Ishikawa (cell line): ENCODE results near the gene GPR84.

Experiments used
- CREB1 ChIP-seq: IDR thresholded peaks from 2 replicates; pipeline ENCODE4 v1.6.1; 2012; ENCODE audit warnings: low read depth
- EGR1 ChIP-seq: IDR thresholded peaks from 2 replicates; pipeline ENCODE4 v1.6.1; 2012
- EP300 ChIP-seq: IDR thresholded peaks from 2 replicates; pipeline ENCODE4 v1.6.1; 2012; ENCODE audit warnings: borderline replicate concordance
- FOXM1 ChIP-seq: IDR thresholded peaks from 2 replicates; pipeline ENCODE4 v1.6.1; 2012; ENCODE audit warnings: low read depth, borderline replicate concordance
- NFIC ChIP-seq: IDR thresholded peaks from 2 replicates; pipeline ENCODE4 v1.6.1; 2012
- RAD21 ChIP-seq: IDR thresholded peaks from 2 replicates; pipeline ENCODE4 v1.6.1; 2012; ENCODE audit warnings: low read depth
- TCF12 ChIP-seq: IDR thresholded peaks from 2 replicates; pipeline ENCODE4 v1.6.1; 2012; ENCODE audit warnings: low read depth
- TEAD4 ChIP-seq: IDR thresholded peaks from 2 replicates; pipeline ENCODE4 v1.6.1; 2012
- YY1 ChIP-seq: IDR thresholded peaks from 2 replicates; pipeline ENCODE4 v1.6.1; 2012; ENCODE audit warnings: low read depth
- TF ChIP-seq, protein P1 (sequence below): IDR thresholded peaks from 2 replicates; pipeline ENCODE4 v1.6.1; 2012
- TF ChIP-seq, protein P2 (sequence below): IDR thresholded peaks from 2 replicates; pipeline ENCODE4 v1.6.1; 2012
- TF ChIP-seq, protein P3 (sequence below): IDR thresholded peaks from 2 replicates; pipeline ENCODE4 v1.6.1; 2012; ENCODE audit warnings: low read depth, mild to moderate bottlenecking

DNA sequence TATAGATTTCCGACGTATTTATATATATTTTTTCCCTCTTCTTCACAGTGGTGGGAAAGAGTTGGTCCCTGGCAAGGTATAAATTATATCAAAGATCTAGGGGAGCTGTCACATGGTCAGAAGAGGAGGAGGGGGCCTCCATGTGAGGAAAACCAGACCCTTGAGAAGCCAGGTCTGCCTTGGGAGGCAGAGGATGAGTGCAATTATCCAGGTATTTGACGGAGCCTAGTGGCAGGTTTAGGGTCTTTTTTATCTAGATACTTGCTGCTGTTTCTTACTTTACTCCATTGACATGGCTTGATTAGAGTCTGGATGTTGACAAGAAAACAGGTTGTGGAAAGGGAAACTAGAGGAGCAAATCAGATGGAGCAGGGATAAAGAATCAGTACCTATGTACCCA, 33.8 kb downstream of the GPR84 start:
- TF ChIP-seq, protein P1, sequence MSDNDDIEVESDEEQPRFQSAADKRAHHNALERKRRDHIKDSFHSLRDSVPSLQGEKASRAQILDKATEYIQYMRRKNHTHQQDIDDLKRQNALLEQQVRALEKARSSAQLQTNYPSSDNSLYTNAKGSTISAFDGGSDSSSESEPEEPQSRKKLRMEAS, result no peak
- TF ChIP-seq NFIC (no peak), TEAD4 (no peak), EP300 (no peak), TCF12 (no peak), FOXM1 (no peak), YY1 (no peak), EGR1 (no peak), CREB1 (no peak), RAD21 (no peak)
- TF ChIP-seq, protein P2, sequence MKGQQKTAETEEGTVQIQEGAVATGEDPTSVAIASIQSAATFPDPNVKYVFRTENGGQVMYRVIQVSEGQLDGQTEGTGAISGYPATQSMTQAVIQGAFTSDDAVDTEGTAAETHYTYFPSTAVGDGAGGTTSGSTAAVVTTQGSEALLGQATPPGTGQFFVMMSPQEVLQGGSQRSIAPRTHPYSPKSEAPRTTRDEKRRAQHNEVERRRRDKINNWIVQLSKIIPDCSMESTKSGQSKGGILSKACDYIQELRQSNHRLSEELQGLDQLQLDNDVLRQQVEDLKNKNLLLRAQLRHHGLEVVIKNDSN, result no peak
- TF ChIP-seq, protein P3, sequence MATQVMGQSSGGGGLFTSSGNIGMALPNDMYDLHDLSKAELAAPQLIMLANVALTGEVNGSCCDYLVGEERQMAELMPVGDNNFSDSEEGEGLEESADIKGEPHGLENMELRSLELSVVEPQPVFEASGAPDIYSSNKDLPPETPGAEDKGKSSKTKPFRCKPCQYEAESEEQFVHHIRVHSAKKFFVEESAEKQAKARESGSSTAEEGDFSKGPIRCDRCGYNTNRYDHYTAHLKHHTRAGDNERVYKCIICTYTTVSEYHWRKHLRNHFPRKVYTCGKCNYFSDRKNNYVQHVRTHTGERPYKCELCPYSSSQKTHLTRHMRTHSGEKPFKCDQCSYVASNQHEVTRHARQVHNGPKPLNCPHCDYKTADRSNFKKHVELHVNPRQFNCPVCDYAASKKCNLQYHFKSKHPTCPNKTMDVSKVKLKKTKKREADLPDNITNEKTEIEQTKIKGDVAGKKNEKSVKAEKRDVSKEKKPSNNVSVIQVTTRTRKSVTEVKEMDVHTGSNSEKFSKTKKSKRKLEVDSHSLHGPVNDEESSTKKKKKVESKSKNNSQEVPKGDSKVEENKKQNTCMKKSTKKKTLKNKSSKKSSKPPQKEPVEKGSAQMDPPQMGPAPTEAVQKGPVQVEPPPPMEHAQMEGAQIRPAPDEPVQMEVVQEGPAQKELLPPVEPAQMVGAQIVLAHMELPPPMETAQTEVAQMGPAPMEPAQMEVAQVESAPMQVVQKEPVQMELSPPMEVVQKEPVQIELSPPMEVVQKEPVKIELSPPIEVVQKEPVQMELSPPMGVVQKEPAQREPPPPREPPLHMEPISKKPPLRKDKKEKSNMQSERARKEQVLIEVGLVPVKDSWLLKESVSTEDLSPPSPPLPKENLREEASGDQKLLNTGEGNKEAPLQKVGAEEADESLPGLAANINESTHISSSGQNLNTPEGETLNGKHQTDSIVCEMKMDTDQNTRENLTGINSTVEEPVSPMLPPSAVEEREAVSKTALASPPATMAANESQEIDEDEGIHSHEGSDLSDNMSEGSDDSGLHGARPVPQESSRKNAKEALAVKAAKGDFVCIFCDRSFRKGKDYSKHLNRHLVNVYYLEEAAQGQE, result no peak
